Measurements from ENCODE around the gene ARHGEF12. TPM values are rescaled to one million over a fixed set of nuclear protein-coding genes. Genes with fewer than 3 reads are reported as not detected.

ARHGEF12 gene
- 127 TPM for total RNA-seq

- peak; percentile 96 for DNase-seq (ENCODE audit: low spot score)
Observed at GRCh38 chr11:120335908-120336640, at the start of gene ARHGEF12. ARHGEF12 (plus strand) TSS chr11:120336413; CDS start chr11:120337244, 831 bp downstream.

- DNase-seq (ENCODE audit: low spot score), result no peak
Observed at GRCh38 chr11:120288021-120288420, 48.2 kb upstream of the ARHGEF12 start.

GRCh38 chr11:120289426-120289825 is 46.8 kb upstream of the ARHGEF12 start:
- DNase-seq (ENCODE audit: low spot score), result no peak

GRCh38 chr11:120290956-120291355 is 45.3 kb upstream of the ARHGEF12 start:
- no peak for DNase-seq (ENCODE audit: low spot score)

GRCh38 chr11:120293038-120293800 is 43.0 kb upstream of the ARHGEF12 start:
- no peak for DNase-seq (ENCODE audit: low spot score)

- DNase-seq (ENCODE audit: low spot score), result no peak
Observed at GRCh38 chr11:120294096-120294495, 42.1 kb upstream of the ARHGEF12 start.

GRCh38 chr11:120295099-120295498 is 41.1 kb upstream of the ARHGEF12 start:
- peak; percentile 70 for DNase-seq (ENCODE audit: low spot score)

- DNase-seq (ENCODE audit: low spot score), result no peak
Observed at GRCh38 chr11:120296554-120296953, 39.7 kb upstream of the ARHGEF12 start.

- no peak for DNase-seq (ENCODE audit: low spot score)
Observed at GRCh38 chr11:120298461-120298860, 37.8 kb upstream of the ARHGEF12 start.

GRCh38 chr11:120302001-120302805 is 34.0 kb upstream of the ARHGEF12 start:
- DNase-seq (ENCODE audit: low spot score), result peak; percentile 90

- DNase-seq (ENCODE audit: low spot score), result peak; percentile 83
Observed at GRCh38 chr11:120303004-120303637, 33.1 kb upstream of the ARHGEF12 start.

GRCh38 chr11:120304526-120304925 is 31.7 kb upstream of the ARHGEF12 start:
- DNase-seq (ENCODE audit: low spot score), result no peak

GRCh38 chr11:120305286-120305685 is 30.9 kb upstream of the ARHGEF12 start:
- DNase-seq (ENCODE audit: low spot score), result peak; percentile 78

- DNase-seq (ENCODE audit: low spot score), result peak; percentile 78
Observed at GRCh38 chr11:120306519-120307242, 29.5 kb upstream of the ARHGEF12 start.

GRCh38 chr11:120307476-120307875 is 28.7 kb upstream of the ARHGEF12 start:
- DNase-seq (ENCODE audit: low spot score), result no peak

- no peak for DNase-seq (ENCODE audit: low spot score)
Observed at GRCh38 chr11:120308081-120308480, 28.1 kb upstream of the ARHGEF12 start.

GRCh38 chr11:120310870-120311269 is 25.3 kb upstream of the ARHGEF12 start:
- DNase-seq (ENCODE audit: low spot score), result peak; percentile 53

GRCh38 chr11:120314861-120315260 is 21.4 kb upstream of the ARHGEF12 start:
- DNase-seq (ENCODE audit: low spot score), result no peak

GRCh38 chr11:120316880-120317688 is 19.1 kb upstream of the ARHGEF12 start:
- DNase-seq (ENCODE audit: low spot score), result peak; percentile 90

Measured in mucosa of gallbladder (tissue), 1 donor.